HepG2 (cell line): ENCODE results near the gene ANKRD52.

Experiments
- ATAD3A ChIP-seq: sonication (generic); formaldehyde crosslinking; IDR thresholded peaks from 2 replicates; pipeline ENCODE4 v1.4.0; 2020; ENCODE audit warnings: missing genetic modification reagents
- CBX5 ChIP-seq: sonication (generic); formaldehyde crosslinking; IDR thresholded peaks from 2 replicates; pipeline ENCODE4 v1.4.0; 2020; ENCODE audit warnings: missing genetic modification reagents, borderline replicate concordance
- HMG20B ChIP-seq: conservative IDR thresholded peaks from 2 replicates; pipeline ENCODE4 v1.6.1; 2016; ENCODE audit warnings: missing genetic modification reagents, missing compliant biosample characterization
- KMT2A ChIP-seq: sonication (generic); formaldehyde crosslinking; IDR thresholded peaks from 2 replicates; pipeline ENCODE4 v1.4.0; 2020; ENCODE audit warnings: missing genetic modification reagents
- MXI1 ChIP-seq: IDR thresholded peaks from 3 replicates; pipeline ENCODE4 v1.6.1; 2012; ENCODE audit warnings: low read depth, low read length, inconsistent platforms, borderline replicate concordance
- POLR2A ChIP-seq, 2 experiments: IDR thresholded peaks; 2 replicates each; pipeline ENCODE4 v1.6.1; 2011; ENCODE audit warnings: low read depth in 2 of 2, low read length in 2 of 2, mild to moderate bottlenecking in 1 of 2, moderate library complexity in 1 of 2; ENCODE audit not compliant: insufficient read depth in 1 of 2
- POLR2AphosphoS2 ChIP-seq: IDR thresholded peaks from 2 replicates; pipeline ENCODE4 v1.6.1; 2011; ENCODE audit warnings: low read depth, low read length, improper control_type of control experiment
- RAD51 ChIP-seq: fragments of 450-650 bp; IDR thresholded peaks from 2 replicates; pipeline ENCODE4 v1.6.1; 2016; ENCODE audit warnings: borderline replicate concordance
- ZNF24 ChIP-seq: fragments of 450-650 bp; IDR thresholded peaks from 2 replicates; pipeline ENCODE4 v1.6.1; 2017; ENCODE audit warnings: antibody characterized with exemption, mild to moderate bottlenecking
- ZNF530 ChIP-seq: sonication (generic); formaldehyde crosslinking; IDR thresholded peaks from 2 replicates; pipeline ENCODE4 v1.5.0; 2020; ENCODE audit warnings: low read depth, mild to moderate bottlenecking, missing genetic modification reagents
- TF ChIP-seq, protein P1 (sequence below): sonication (generic); formaldehyde crosslinking; IDR thresholded peaks from 2 replicates; pipeline ENCODE4 v1.5.0; 2020; ENCODE audit warnings: mild to moderate bottlenecking, missing genetic modification reagents, moderate library complexity
- TF ChIP-seq, protein P2 (sequence below): sonication (generic); formaldehyde crosslinking; IDR thresholded peaks from 2 replicates; pipeline ENCODE4 v1.9.0; 2022; ENCODE audit warnings: missing genetic modification reagents, mild to moderate bottlenecking, borderline replicate concordance

- no peak for TF ChIP-seq ATAD3A (CRISPR knock-in tag)
- TF ChIP-seq, protein P1, sequence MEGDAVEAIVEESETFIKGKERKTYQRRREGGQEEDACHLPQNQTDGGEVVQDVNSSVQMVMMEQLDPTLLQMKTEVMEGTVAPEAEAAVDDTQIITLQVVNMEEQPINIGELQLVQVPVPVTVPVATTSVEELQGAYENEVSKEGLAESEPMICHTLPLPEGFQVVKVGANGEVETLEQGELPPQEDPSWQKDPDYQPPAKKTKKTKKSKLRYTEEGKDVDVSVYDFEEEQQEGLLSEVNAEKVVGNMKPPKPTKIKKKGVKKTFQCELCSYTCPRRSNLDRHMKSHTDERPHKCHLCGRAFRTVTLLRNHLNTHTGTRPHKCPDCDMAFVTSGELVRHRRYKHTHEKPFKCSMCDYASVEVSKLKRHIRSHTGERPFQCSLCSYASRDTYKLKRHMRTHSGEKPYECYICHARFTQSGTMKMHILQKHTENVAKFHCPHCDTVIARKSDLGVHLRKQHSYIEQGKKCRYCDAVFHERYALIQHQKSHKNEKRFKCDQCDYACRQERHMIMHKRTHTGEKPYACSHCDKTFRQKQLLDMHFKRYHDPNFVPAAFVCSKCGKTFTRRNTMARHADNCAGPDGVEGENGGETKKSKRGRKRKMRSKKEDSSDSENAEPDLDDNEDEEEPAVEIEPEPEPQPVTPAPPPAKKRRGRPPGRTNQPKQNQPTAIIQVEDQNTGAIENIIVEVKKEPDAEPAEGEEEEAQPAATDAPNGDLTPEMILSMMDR (CRISPR knock-in tag): no peak
- no peak for TF ChIP-seq CBX5 (CRISPR knock-in tag)
- TF ChIP-seq POLR2AphosphoS2: no peak
- TF ChIP-seq, protein P2, sequence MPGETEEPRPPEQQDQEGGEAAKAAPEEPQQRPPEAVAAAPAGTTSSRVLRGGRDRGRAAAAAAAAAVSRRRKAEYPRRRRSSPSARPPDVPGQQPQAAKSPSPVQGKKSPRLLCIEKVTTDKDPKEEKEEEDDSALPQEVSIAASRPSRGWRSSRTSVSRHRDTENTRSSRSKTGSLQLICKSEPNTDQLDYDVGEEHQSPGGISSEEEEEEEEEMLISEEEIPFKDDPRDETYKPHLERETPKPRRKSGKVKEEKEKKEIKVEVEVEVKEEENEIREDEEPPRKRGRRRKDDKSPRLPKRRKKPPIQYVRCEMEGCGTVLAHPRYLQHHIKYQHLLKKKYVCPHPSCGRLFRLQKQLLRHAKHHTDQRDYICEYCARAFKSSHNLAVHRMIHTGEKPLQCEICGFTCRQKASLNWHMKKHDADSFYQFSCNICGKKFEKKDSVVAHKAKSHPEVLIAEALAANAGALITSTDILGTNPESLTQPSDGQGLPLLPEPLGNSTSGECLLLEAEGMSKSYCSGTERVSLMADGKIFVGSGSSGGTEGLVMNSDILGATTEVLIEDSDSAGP (CRISPR knock-in tag): no peak
- no peak for TF ChIP-seq MXI1
- TF ChIP-seq POLR2A (IDR thresholded peaks at IDR 0.05; ENCODE audit: insufficient read depth in 1 of 2, low read depth in 2 of 2, low read length in 2 of 2): no peak
- TF ChIP-seq RAD51: no peak
- TF ChIP-seq HMG20B: no peak
- TF ChIP-seq ZNF24: no peak
- no peak for TF ChIP-seq ZNF530 (CRISPR knock-in tag)
- no peak for TF ChIP-seq KMT2A (CRISPR knock-in tag)
Observed at GRCh38 chr12:56260921-56261320, 2.7 kb upstream of the ANKRD52 start.
